ENCODE results near the gene PRR16.

Gene PRR16

DNA sequence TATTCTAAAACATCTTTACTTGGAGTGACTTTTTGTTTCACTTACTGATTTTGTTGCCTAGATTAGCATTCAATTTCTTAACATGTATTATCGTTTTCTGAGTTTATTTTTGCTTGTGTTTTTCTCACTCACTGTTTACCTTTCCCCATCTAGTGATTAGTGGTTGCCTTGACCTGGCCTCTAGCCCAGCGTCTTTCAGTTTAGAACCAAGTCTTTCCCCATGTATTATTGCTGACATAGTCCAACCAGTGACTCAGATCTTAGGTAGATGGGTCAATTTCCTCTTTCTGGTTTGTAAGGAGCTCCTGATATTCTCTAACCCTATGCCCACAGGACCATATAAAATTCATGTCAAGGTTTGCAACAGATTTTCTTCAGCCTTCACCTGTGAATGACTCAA lies 135.5 kb downstream of the PRR16 start:
- Histone ChIP-seq H3K36me3 (ENCODE audit: control insufficient read depth in 5 of 5, insufficient read depth in 5 of 5, low read length in 5 of 5) (no peaks in the 10 kb centered on the region), H3K4me3 (ENCODE audit: low read depth in 1 of 5, low read length in 5 of 5) (no peak overlapping the region), H3K9ac (ENCODE audit: low read length in 5 of 5) (no peak overlapping the region), H3K9me3 (ENCODE audit: control insufficient read depth in 5 of 5, low read length in 5 of 5) (peaks cover 0 to 4% (median 0%) of the 10 kb centered on the region in 5 donors), H3K4me1 (ENCODE audit: control insufficient read depth in 5 of 5, insufficient read depth in 5 of 5, low read length in 5 of 5) (no peaks in the 10 kb centered on the region), H3K27me3 (ENCODE audit: control insufficient read depth in 5 of 5, insufficient read depth in 4 of 5, low read length in 5 of 5) (no peaks in the 10 kb centered on the region), H3K27ac (ENCODE audit: low read depth, low read length) (no peak overlapping the region)

DNA sequence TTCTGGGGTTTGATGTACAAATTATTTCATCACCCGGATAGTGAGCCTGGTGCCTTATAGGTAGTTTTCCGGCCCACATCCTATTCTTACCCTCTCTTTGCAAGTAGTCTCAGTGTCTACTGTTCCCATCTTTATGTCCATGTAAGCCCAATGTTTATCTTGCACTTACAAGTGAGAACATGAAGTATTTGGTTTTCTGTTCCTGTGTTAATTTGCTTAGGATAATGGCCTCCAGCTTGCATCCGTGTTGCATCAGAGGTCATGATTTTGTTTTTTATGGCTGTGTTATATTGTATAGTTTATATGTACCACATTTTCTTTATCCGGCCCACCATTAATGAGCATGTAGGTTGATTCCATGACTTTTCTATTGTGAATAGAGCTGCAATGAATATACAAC lies 136.5 kb downstream of the PRR16 start:
- no peak overlapping the region for H3K9ac ChIP-seq (ENCODE audit: low read length in 5 of 5)
- no peak overlapping the region for H3K27ac ChIP-seq (ENCODE audit: low read depth, low read length)
- no peaks in the 10 kb centered on the region for H3K27me3 ChIP-seq (ENCODE audit: control insufficient read depth in 5 of 5, insufficient read depth in 4 of 5, low read length in 5 of 5)
- H3K4me3 ChIP-seq (ENCODE audit: low read depth in 1 of 5, low read length in 5 of 5), result no peak overlapping the region
- H3K36me3 ChIP-seq (ENCODE audit: control insufficient read depth in 5 of 5, insufficient read depth in 5 of 5, low read length in 5 of 5), result no peaks in the 10 kb centered on the region
- H3K4me1 ChIP-seq (ENCODE audit: control insufficient read depth in 5 of 5, insufficient read depth in 5 of 5, low read length in 5 of 5), result no peaks in the 10 kb centered on the region
- peaks cover 0 to 4% (median under 1%) of the 10 kb centered on the region in 5 donors for H3K9me3 ChIP-seq (ENCODE audit: control insufficient read depth in 5 of 5, low read length in 5 of 5)

DNA sequence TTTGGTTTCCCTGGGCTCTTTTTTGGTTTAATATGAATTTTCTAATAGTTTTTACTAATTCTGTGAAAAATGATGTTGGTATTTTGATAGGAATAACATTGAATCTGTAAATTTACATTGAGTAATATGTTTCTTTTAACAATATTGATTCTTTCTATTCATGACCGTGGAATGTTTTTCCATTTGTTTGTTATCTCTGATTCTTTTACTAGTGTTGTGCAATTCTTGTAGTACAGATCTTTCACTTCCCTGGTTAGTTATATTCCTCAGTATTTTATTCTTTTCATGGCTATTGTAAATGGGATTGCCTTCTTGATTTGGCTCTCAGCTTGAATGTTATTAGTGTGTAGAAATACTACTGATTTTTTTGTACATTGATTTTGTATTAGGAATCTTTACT lies 137.9 kb downstream of the PRR16 start:
- H3K27ac ChIP-seq (ENCODE audit: low read depth, low read length), result no peak overlapping the region
- H3K9me3 ChIP-seq (ENCODE audit: control insufficient read depth in 5 of 5, low read length in 5 of 5), result peaks cover 0 to 4% (median 3%) of the 10 kb centered on the region in 5 donors
- no peak overlapping the region for H3K4me3 ChIP-seq (ENCODE audit: low read depth in 1 of 5, low read length in 5 of 5)
- no peak overlapping the region for H3K9ac ChIP-seq (ENCODE audit: low read length in 5 of 5)
- peaks cover 0 to 3% (median 0%) of the 10 kb centered on the region in 5 donors for H3K27me3 ChIP-seq (ENCODE audit: control insufficient read depth in 5 of 5, insufficient read depth in 4 of 5, low read length in 5 of 5)
- no peaks in the 10 kb centered on the region for H3K36me3 ChIP-seq (ENCODE audit: control insufficient read depth in 5 of 5, insufficient read depth in 5 of 5, low read length in 5 of 5)
- H3K4me1 ChIP-seq (ENCODE audit: control insufficient read depth in 5 of 5, insufficient read depth in 5 of 5, low read length in 5 of 5), result no peaks in the 10 kb centered on the region

- Histone ChIP-seq H3K9me3 (ENCODE audit: control insufficient read depth in 5 of 5, low read length in 5 of 5) (peaks cover 0 to 4% (median 3%) of the 10 kb centered on the region in 5 donors), H3K9ac (ENCODE audit: low read length in 5 of 5) (no peak overlapping the region), H3K4me3 (ENCODE audit: low read depth in 1 of 5, low read length in 5 of 5) (no peak overlapping the region), H3K36me3 (ENCODE audit: control insufficient read depth in 5 of 5, insufficient read depth in 5 of 5, low read length in 5 of 5) (no peaks in the 10 kb centered on the region), H3K4me1 (ENCODE audit: control insufficient read depth in 5 of 5, insufficient read depth in 5 of 5, low read length in 5 of 5) (no peaks in the 10 kb centered on the region), H3K27me3 (ENCODE audit: control insufficient read depth in 5 of 5, insufficient read depth in 4 of 5, low read length in 5 of 5) (peaks cover 0 to 3% (median 0%) of the 10 kb centered on the region in 5 donors), H3K27ac (ENCODE audit: low read depth, low read length) (no peak overlapping the region)
These were observed 140.8 kb downstream of the PRR16 start for GRCh38 chr5:120604884-120605283.

GRCh38 chr5:120605325-120606079 lies 141.4 kb downstream of the PRR16 start:
- Histone ChIP-seq H3K4me3 (ENCODE audit: low read depth in 1 of 5, low read length in 5 of 5) (no peak overlapping the region), H3K4me1 (ENCODE audit: control insufficient read depth in 5 of 5, insufficient read depth in 5 of 5, low read length in 5 of 5) (no peaks in the 10 kb centered on the region), H3K27me3 (ENCODE audit: control insufficient read depth in 5 of 5, insufficient read depth in 4 of 5, low read length in 5 of 5) (peaks cover 0 to 3% (median 0%) of the 10 kb centered on the region in 5 donors), H3K36me3 (ENCODE audit: control insufficient read depth in 5 of 5, insufficient read depth in 5 of 5, low read length in 5 of 5) (no peaks in the 10 kb centered on the region), H3K9me3 (ENCODE audit: control insufficient read depth in 5 of 5, low read length in 5 of 5) (peaks cover 0 to 4% (median 3%) of the 10 kb centered on the region in 5 donors), H3K9ac (ENCODE audit: low read length in 5 of 5) (no peak overlapping the region), H3K27ac (ENCODE audit: low read depth, low read length) (no peak overlapping the region)

- H3K9ac ChIP-seq (ENCODE audit: low read length in 5 of 5), result no peak overlapping the region
- no peaks in the 10 kb centered on the region for H3K4me1 ChIP-seq (ENCODE audit: control insufficient read depth in 5 of 5, insufficient read depth in 5 of 5, low read length in 5 of 5)
- H3K4me3 ChIP-seq (ENCODE audit: low read depth in 1 of 5, low read length in 5 of 5), result no peak overlapping the region
- no peak overlapping the region for H3K27ac ChIP-seq (ENCODE audit: low read depth, low read length)
- H3K36me3 ChIP-seq (ENCODE audit: control insufficient read depth in 5 of 5, insufficient read depth in 5 of 5, low read length in 5 of 5), result no peaks in the 10 kb centered on the region
- H3K9me3 ChIP-seq (ENCODE audit: control insufficient read depth in 5 of 5, low read length in 5 of 5), result peaks cover 0 to 3% (median 0%) of the 10 kb centered on the region in 5 donors
- peaks cover 0 to 3% (median 0%) of the 10 kb centered on the region in 5 donors for H3K27me3 ChIP-seq (ENCODE audit: control insufficient read depth in 5 of 5, insufficient read depth in 4 of 5, low read length in 5 of 5)
These were observed 145.5 kb downstream of the PRR16 start for GRCh38 chr5:120609570-120609969.

GRCh38 chr5:120610145-120610544 lies 146.0 kb downstream of the PRR16 start:
- Histone ChIP-seq H3K4me1 (ENCODE audit: control insufficient read depth in 5 of 5, insufficient read depth in 5 of 5, low read length in 5 of 5) (no peaks in the 10 kb centered on the region), H3K9ac (ENCODE audit: low read length in 5 of 5) (no peak overlapping the region), H3K36me3 (ENCODE audit: control insufficient read depth in 5 of 5, insufficient read depth in 5 of 5, low read length in 5 of 5) (no peaks in the 10 kb centered on the region), H3K4me3 (ENCODE audit: low read depth in 1 of 5, low read length in 5 of 5) (no peak overlapping the region), H3K27ac (ENCODE audit: low read depth, low read length) (no peak overlapping the region), H3K27me3 (ENCODE audit: control insufficient read depth in 5 of 5, insufficient read depth in 4 of 5, low read length in 5 of 5) (peaks cover 0 to 3% (median 0%) of the 10 kb centered on the region in 5 donors), H3K9me3 (ENCODE audit: control insufficient read depth in 5 of 5, low read length in 5 of 5) (peaks cover 0 to 3% (median 0%) of the 10 kb centered on the region in 5 donors)

DNA sequence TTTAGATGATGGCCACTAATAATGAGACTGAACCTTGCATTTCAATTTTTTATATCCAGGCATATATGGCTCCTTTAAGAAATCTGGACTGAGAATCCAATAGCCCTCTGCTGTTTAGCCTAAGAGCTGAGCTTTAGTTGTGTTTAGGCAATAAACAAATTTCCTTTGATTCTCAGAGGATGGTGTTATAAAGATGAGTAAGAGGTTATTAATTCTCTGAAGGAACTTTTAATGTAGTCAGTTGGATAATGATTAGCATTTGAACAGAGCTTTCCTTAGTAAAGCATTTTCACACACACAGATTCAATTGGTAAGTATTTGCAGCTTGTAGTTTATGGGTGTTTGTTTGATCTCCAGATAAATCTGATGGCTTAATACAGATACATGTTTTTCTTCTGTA lies 149.6 kb downstream of the PRR16 start:
- no peak overlapping the region for H3K4me3 ChIP-seq (ENCODE audit: low read depth in 1 of 5, low read length in 5 of 5)
- no peaks in the 10 kb centered on the region for H3K27me3 ChIP-seq (ENCODE audit: control insufficient read depth in 5 of 5, insufficient read depth in 4 of 5, low read length in 5 of 5)
- H3K27ac ChIP-seq (ENCODE audit: low read depth, low read length), result no peak overlapping the region
- no peak overlapping the region for H3K9ac ChIP-seq (ENCODE audit: low read length in 5 of 5)
- H3K4me1 ChIP-seq (ENCODE audit: control insufficient read depth in 5 of 5, insufficient read depth in 5 of 5, low read length in 5 of 5), result no peaks in the 10 kb centered on the region
- no peaks in the 10 kb centered on the region for H3K9me3 ChIP-seq (ENCODE audit: control insufficient read depth in 5 of 5, low read length in 5 of 5)
- no peaks in the 10 kb centered on the region for H3K36me3 ChIP-seq (ENCODE audit: control insufficient read depth in 5 of 5, insufficient read depth in 5 of 5, low read length in 5 of 5)

DNA sequence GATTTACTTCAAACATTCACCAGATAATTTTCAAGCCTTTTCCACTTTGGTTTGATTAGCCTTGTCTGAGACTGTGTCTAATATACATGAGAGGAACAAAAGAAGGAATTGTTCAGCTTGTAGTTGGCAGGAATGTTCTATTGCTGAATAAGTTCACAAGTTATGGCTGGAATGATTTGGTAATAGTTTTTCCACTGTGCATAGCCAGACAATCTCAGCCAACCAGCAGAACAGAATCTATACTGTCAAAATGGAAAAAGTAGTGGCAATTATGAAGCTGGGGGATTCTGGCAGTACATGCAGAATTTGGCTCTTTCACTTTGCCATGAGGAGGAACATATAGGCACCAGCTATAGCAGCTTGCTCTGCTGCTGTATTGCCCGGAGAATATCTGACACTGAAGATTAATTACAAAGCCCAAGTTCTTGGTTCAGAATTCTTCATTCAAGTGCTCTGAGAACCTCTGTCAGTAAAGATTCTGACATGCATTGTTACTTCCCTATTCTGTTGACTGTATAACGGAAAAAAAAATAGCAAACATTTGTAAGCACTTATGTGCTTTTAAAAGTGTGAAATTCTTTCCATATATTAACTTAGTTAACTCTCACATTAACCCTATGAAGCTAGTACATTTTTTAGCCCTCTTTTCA lies 150.6 kb downstream of the PRR16 start:
- H3K27ac ChIP-seq (ENCODE audit: low read depth, low read length), result no peak overlapping the region
- H3K9ac ChIP-seq (ENCODE audit: low read length in 5 of 5), result no peak overlapping the region
- no peaks in the 10 kb centered on the region for H3K36me3 ChIP-seq (ENCODE audit: control insufficient read depth in 5 of 5, insufficient read depth in 5 of 5, low read length in 5 of 5)
- H3K4me1 ChIP-seq (ENCODE audit: control insufficient read depth in 5 of 5, insufficient read depth in 5 of 5, low read length in 5 of 5), result no peaks in the 10 kb centered on the region
- no peaks in the 10 kb centered on the region for H3K9me3 ChIP-seq (ENCODE audit: control insufficient read depth in 5 of 5, low read length in 5 of 5)
- no peak overlapping the region for H3K4me3 ChIP-seq (ENCODE audit: low read depth in 1 of 5, low read length in 5 of 5)
- H3K27me3 ChIP-seq (ENCODE audit: control insufficient read depth in 5 of 5, insufficient read depth in 4 of 5, low read length in 5 of 5), result no peaks in the 10 kb centered on the region

GRCh38 chr5:120615967-120616645 lies 152.0 kb downstream of the PRR16 start:
- Histone ChIP-seq H3K27me3 (ENCODE audit: control insufficient read depth in 5 of 5, insufficient read depth in 4 of 5, low read length in 5 of 5) (no peaks in the 10 kb centered on the region), H3K9ac (ENCODE audit: low read length in 5 of 5) (no peak overlapping the region), H3K4me1 (ENCODE audit: control insufficient read depth in 5 of 5, insufficient read depth in 5 of 5, low read length in 5 of 5) (no peaks in the 10 kb centered on the region), H3K4me3 (ENCODE audit: low read depth in 1 of 5, low read length in 5 of 5) (no peak overlapping the region), H3K36me3 (ENCODE audit: control insufficient read depth in 5 of 5, insufficient read depth in 5 of 5, low read length in 5 of 5) (no peaks in the 10 kb centered on the region), H3K9me3 (ENCODE audit: control insufficient read depth in 5 of 5, low read length in 5 of 5) (no peaks in the 10 kb centered on the region), H3K27ac (ENCODE audit: low read depth, low read length) (no peak overlapping the region)
